Urinary bladder (tissue), 4 donors: Measurements from ENCODE around the gene CTR9. TPM values are rescaled to one million over a fixed set of nuclear protein-coding genes. Genes with fewer than 3 reads are reported as not detected.

Experiments
- DNase-seq: peaks from one replicate; pipeline ENCODE4 v3.0.0-alpha.2; 2015; ENCODE audit errors: extremely low spot score
- H3K27ac ChIP-seq: one replicate; pipeline ENCODE4 v1.5.1; 2013; ENCODE audit warnings: low read depth, mild to moderate bottlenecking, moderate library complexity
- H3K36me3 ChIP-seq: one replicate; pipeline ENCODE4 v1.6.1; 2013; ENCODE audit warnings: mild to moderate bottlenecking, moderate library complexity; ENCODE audit not compliant: insufficient read depth
- H3K4me1 ChIP-seq: one replicate; pipeline ENCODE4 v1.6.1; 2013; ENCODE audit warnings: mild to moderate bottlenecking, moderate library complexity; ENCODE audit not compliant: insufficient read depth
- H3K4me3 ChIP-seq: one replicate; pipeline ENCODE4 v1.5.1; 2013; ENCODE audit warnings: low read depth, low read length
- WGBS: extraction: QIAGEN DNeasy Blood & Tissue Kit; methylation state at CpG from one replicate; pipeline ENCODE4 v1.1.7; 2013; 5-methylcytosine and 5-hydroxymethylcytosine counted together
- polyA plus RNA-seq: library from polyadenylated mRNA; stranded (reverse); fragments of 200-250 nt; gene quantifications from one replicate; pipeline ENCODE4 v1.2.3, GENCODE V29; 2013
- total RNA-seq: library from RNA; depleted of rRNA; stranded (reverse); fragments of >200 nt; gene quantifications from one replicate; pipeline ENCODE4 v1.2.3, GENCODE V29; 2014
- donor health status: healthy with polysubstance abuse.
- donor health status: healthy.

Gene CTR9
- 38.3 TPM for total RNA-seq
- 18.9 TPM for polyA plus RNA-seq

DNA sequence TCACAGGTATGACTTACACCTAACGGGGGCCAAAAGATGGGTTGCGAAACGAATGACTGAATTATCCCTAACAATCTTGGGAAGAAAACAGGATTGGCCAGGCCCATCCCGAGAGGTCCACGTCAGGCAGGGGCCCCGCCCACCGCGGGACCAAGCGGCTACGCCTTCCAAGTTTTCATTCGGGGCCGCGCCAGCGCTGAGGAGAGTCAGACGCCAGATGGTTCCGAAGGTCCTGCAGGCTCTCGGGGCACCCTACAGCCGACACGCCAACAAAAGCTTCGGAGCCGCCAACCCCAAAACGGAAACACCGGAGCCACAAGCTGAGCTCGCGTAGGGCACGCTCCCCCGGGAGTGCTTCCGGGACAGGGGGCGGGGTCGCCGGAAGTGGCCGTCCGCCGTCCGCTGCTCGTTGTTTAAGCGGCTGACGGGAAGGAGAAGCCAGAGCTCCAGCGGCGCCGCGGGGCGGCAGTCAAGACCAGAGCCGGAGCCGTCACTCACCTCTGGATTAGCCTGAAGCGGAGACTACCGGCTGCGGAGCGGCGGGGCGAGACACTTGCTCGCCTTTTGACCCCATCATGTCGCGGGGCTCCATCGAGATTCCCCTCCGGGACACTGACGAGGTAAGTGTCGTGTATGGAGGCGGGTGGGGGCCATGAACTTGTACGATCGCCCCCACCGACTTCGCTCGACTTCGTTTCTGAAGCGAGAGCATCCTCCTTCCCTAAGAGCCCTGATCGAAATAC is at the start of gene CTR9:
Gene CTR9, plus strand, starts transcription at position 409 of the 743 bp plus-strand sequence. Its CDS starts 167 bp downstream, at position 576.
- under 1% methylated on average over 67 of the region's 67 CpGs for WGBS
- H3K27ac ChIP-seq, result peak within 1 kb of the TSS; percentile 95
- H3K36me3 ChIP-seq, result no peaks in the 10 kb centered on the region
- peaks cover 2% of the 10 kb centered on the region for H3K4me1 ChIP-seq
- peak within 1 kb of the TSS; percentile 82 for H3K4me3 ChIP-seq
- DNase-seq, result peak; percentile 86

- DNase-seq, result no peak
Observed at GRCh38 chr11:10701982-10702381, 49.1 kb upstream of the CTR9 start.

DNA sequence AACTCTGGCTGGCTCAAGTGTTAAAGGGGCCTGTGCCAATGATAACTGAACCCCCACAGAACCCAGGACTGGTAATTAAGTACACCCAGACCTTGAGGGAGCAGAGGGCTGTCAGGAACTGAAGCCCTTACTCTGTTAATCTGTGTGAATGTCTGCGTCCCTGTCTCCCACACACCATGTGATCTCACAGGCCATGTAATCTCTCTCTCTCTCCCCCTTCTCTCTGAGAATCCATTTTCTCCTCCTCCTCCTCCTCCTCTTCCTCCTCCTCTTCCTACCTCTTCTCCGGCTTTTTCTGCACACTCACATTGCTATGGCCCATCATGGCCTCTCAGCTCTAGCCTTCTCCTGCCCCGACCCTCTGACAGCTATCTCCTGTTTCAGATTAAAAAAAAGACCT is 42.9 kb upstream of the CTR9 start:
- DNase-seq, result no peak

More at GRCh38 chr11:10701982-10702381, 49.1 kb upstream of the CTR9 start:
- Histone ChIP-seq H3K4me1 (no peaks in the 10 kb centered on the region), H3K36me3 (no peaks in the 10 kb centered on the region), H3K27ac (no peak overlapping the region), H3K4me3 (no peak overlapping the region)
- WGBS, result 90% methylated on average over 3 of the region's 3 CpGs

GRCh38 chr11:10709299-10710086 is 41.6 kb upstream of the CTR9 start:
- 50% methylated on average over 5 of the region's 5 CpGs for WGBS
- Histone ChIP-seq H3K36me3 (no peaks in the 10 kb centered on the region), H3K27ac (no peak overlapping the region), H3K4me3 (no peak overlapping the region), H3K4me1 (no peaks in the 10 kb centered on the region)
- no peak for DNase-seq

More for the DNA sequence above, 42.9 kb upstream of the CTR9 start:
- Histone ChIP-seq H3K36me3 (no peaks in the 10 kb centered on the region), H3K4me1 (no peaks in the 10 kb centered on the region), H3K27ac (no peak overlapping the region), H3K4me3 (no peak overlapping the region)
- WGBS, result 90% methylated on average over 3 of the region's 3 CpGs

DNA sequence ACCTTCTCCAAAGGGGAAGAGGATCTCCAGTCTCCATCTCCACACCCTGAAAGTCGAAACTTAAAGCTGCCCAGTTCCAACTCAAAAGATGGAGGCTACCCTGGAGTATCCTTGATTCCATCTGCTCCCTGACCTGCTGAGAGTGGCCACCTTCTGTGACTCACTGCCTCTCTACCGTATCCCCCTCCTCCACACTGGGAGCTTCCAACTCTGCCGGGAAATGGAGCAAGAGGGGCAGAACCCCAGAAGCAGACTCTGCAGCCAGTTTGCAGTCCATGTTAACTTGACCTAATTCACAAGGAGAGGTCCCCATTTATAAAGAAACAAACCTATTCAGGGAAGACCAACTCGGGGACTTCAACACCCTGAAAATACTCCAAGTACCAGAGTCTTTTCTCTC is 35.5 kb upstream of the CTR9 start:
- no peak for DNase-seq
- H3K4me1 ChIP-seq, result no peaks in the 10 kb centered on the region
- WGBS, result 76% methylated on average over 4 of the region's 4 CpGs
- no peak overlapping the region for H3K4me3 ChIP-seq
- H3K27ac ChIP-seq, result no peak overlapping the region
- no peaks in the 10 kb centered on the region for H3K36me3 ChIP-seq

- Histone ChIP-seq H3K4me1 (no peaks in the 10 kb centered on the region), H3K4me3 (no peak overlapping the region), H3K27ac (no peak overlapping the region), H3K36me3 (no peaks in the 10 kb centered on the region)
- no peak for DNase-seq
- 67% methylated on average over 3 of the region's 3 CpGs for WGBS
Observed at GRCh38 chr11:10716122-10716521, 34.9 kb upstream of the CTR9 start.

GRCh38 chr11:10716543-10717259 is 34.3 kb upstream of the CTR9 start:
- H3K36me3 ChIP-seq, result no peaks in the 10 kb centered on the region
- no peak overlapping the region for H3K4me3 ChIP-seq
- no peak for DNase-seq
- no peaks in the 10 kb centered on the region for H3K4me1 ChIP-seq
- no peak overlapping the region for H3K27ac ChIP-seq
- 87% methylated on average over 9 of the region's 9 CpGs for WGBS

GRCh38 chr11:10719616-10720015 is 31.4 kb upstream of the CTR9 start:
- DNase-seq, result no peak
- no peak overlapping the region for H3K27ac ChIP-seq
- no peaks in the 10 kb centered on the region for H3K36me3 ChIP-seq
- WGBS, result 85% methylated on average over 2 of the region's 2 CpGs
- H3K4me1 ChIP-seq, result no peaks in the 10 kb centered on the region
- no peak overlapping the region for H3K4me3 ChIP-seq

GRCh38 chr11:10720881-10721376 is 30.1 kb upstream of the CTR9 start:
- no peak overlapping the region for H3K27ac ChIP-seq
- no peak for DNase-seq
- WGBS, result 100% methylated on average over 2 of the region's 2 CpGs
- H3K4me1 ChIP-seq, result no peaks in the 10 kb centered on the region
- no peak overlapping the region for H3K4me3 ChIP-seq
- no peaks in the 10 kb centered on the region for H3K36me3 ChIP-seq

DNA sequence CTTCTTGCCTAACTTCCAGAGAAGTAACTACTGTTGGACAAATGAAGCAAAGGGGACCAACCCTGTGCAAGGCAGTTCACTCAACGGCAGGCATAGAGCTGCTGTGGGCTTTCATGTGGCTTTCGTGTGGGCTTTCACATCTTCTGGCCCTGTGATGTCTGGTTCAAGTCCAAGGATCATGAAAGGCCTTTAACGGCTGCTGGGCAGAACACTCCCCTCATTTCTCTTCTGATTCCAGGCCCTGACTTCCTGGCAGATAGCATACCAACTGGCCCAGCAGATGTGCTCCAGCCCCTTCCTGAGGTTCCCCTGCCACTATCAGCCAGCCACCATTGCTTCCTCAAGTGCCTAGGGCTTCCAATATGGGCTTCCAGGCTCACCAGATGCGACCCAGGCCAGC is 28.7 kb upstream of the CTR9 start:
- Histone ChIP-seq H3K27ac (no peak overlapping the region), H3K4me3 (no peak overlapping the region), H3K4me1 (no peaks in the 10 kb centered on the region), H3K36me3 (no peaks in the 10 kb centered on the region)
- DNase-seq, result no peak
- 71% methylated on average over 4 of the region's 4 CpGs for WGBS

DNA sequence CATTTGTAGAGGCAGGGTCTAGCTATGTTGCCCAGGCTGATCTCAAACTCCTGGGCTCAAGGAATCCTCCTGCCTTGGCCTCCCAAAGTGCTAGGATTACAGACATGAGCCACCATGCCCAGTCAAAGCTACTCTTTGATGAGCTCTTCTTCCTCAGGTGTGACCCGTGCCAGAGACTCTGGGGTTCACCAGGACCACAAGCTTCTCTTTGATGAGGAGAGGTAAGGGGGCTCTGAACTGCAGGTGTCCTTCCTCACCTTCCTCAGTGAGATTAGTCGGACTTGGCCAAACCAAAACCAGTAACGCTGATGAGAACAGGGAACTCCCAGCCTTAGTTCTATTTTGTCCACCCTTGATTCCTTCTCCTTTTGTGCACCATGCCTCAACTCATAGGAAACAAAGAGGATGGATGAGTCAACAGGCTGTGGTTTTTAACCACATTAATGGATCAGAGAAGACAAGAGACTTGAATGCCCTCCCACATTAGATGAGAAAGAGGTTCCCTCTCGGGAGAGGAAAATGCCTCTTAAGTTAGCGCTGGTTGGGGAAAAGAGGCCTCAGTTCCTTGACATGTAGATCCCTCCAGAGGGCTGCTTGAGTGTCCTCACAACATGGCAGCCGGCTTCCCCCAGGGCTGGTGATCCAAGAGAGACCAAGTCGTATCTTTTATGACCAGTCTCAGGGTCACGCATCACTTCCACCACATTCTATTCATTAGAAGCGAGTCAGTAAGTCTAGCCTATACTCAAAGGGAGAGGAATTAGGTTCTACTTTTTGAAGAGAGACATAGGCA is 25.7 kb upstream of the CTR9 start:
- 90% methylated on average over 9 of the region's 9 CpGs for WGBS
- no peak for DNase-seq
- Histone ChIP-seq H3K4me3 (no peak overlapping the region), H3K36me3 (no peaks in the 10 kb centered on the region), H3K27ac (no peak overlapping the region), H3K4me1 (no peaks in the 10 kb centered on the region)

DNA sequence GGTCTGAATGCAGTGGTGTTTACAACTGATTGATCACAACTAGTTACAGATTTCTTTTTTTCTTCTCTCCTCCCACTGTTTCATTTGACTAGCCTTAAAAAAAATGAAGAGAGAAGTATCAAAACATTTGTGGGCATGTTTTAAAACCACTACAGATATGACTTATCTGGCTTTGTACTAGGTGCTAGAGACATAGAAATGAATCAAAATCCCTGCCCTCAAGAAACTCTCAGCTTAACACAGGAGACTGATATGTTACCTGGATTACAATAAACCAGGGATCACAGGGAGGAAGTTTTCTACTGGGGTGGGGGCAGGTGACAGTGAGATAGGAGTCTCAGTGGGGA is 25.2 kb upstream of the CTR9 start:
- no peak overlapping the region for H3K4me3 ChIP-seq
- no peak overlapping the region for H3K27ac ChIP-seq
- H3K36me3 ChIP-seq, result no peaks in the 10 kb centered on the region
- no peak for DNase-seq
- no peaks in the 10 kb centered on the region for H3K4me1 ChIP-seq
